Heart left ventricle (tissue), 16 donors: ENCODE data around the gene SP5. TPM values are rescaled to one million over a fixed set of nuclear protein-coding genes. Genes with fewer than 3 reads are reported as not detected.

Source experiments
- ATAC-seq, 4 donors: fragments of 200-7000 bp; cut with Tn5 transposase; one replicate each; pipeline ENCODE4 v1.9.1; 2020 to 2022; ENCODE audit warnings: moderate library complexity in 4 of 4, mild to moderate bottlenecking in 3 of 4, moderate number of reproducible peaks in 1 of 4
- DNase-seq, 5 donors: peaks; one replicate each; pipeline ENCODE4 v3.0.0-alpha.2; 2020
- H3K27ac ChIP-seq, 12 donors: fragments of 200-600 bp; sonication (generic) in 4 of 12; one replicate each; pipeline versions ENCODE4 v1.5.0 to v1.8.0; 2016 to 2022; ENCODE audit warnings: mild to moderate bottlenecking in 2 of 12
- H3K27me3 ChIP-seq, 9 donors: fragments of 200-600 bp; sonication (generic) in 2 of 9; one replicate each; pipeline versions ENCODE4 v1.5.1 to v1.8.0; 2016 to 2022; ENCODE audit warnings: mild to moderate bottlenecking in 3 of 9
- H3K36me3 ChIP-seq, 9 donors: fragments of 200-600 bp; sonication (generic) in 2 of 9; one replicate each; pipeline versions ENCODE4 v1.5.0 to v1.8.0; 2018 to 2022; ENCODE audit warnings: mild to moderate bottlenecking in 2 of 9
- H3K4me1 ChIP-seq, 12 donors: fragments of 200-600 bp; sonication (generic) in 4 of 12; one replicate each; pipeline versions ENCODE4 v1.5.0 to v1.8.0; 2016 to 2022; ENCODE audit warnings: mild to moderate bottlenecking in 3 of 12
- H3K4me3 ChIP-seq, 12 donors: fragments of 200-600 bp; sonication (generic) in 4 of 12; one replicate each; pipeline versions ENCODE4 v1.5.0 to v1.8.0; 2017 to 2022; ENCODE audit warnings: mild to moderate bottlenecking in 9 of 12, moderate library complexity in 4 of 12
- H3K9me3 ChIP-seq, 12 donors: fragments of 200-600 bp; sonication (generic) in 4 of 12; one replicate each; pipeline versions ENCODE4 v1.5.0 to v1.8.0; 2016 to 2022; ENCODE audit warnings: mild to moderate bottlenecking in 1 of 12
- CTCF ChIP-seq, 12 donors: fragments of 200-600 bp; sonication (generic) in 4 of 12; IDR thresholded peaks; one replicate each; pipeline versions ENCODE4 v1.5.0 to v1.8.0; 2018 to 2022; ENCODE audit warnings: antibody characterized with exemption in 12 of 12, mild to moderate bottlenecking in 5 of 12
- POLR2A ChIP-seq, 2 donors: fragments of 450-650 bp; IDR thresholded peaks; one replicate each; pipeline ENCODE4 v1.6.1; 2017; ENCODE audit warnings: antibody characterized with exemption in 2 of 2, mild to moderate bottlenecking in 2 of 2, moderate library complexity in 2 of 2
- WGBS, 4 donors: extraction: QIAGEN DNeasy Blood & Tissue Kit in 2 of 4; methylation state at CpG; one replicate each; pipeline versions ENCODE4 v1.1.5 to v1.1.7; 2013 to 2018; 5-methylcytosine and 5-hydroxymethylcytosine counted together
- intact Hi-C, 10 donors: fragments of 100-400 bp; cut with DNase I; formaldehyde crosslinking; loops; one replicate each; pipeline versions ENCODE4 v1.11.1 to v1.14.2; 2022
- polyA plus RNA-seq, 2 donors: library from polyadenylated mRNA; stranded (reverse); fragments of 200-250 nt; gene quantifications; one replicate each; pipeline ENCODE4 v1.2.3, GENCODE V29; 2013
- total RNA-seq, 9 donors: library from RNA; depleted of rRNA in 2 of 9; stranded (reverse); fragments of >200 nt in 2 of 9; fragmentation: NEBNext Ultra II Directional in 3 of 9; extraction: Animal tissue kit (Norgen Biotek cat#: 25700) in 3 of 9; gene quantifications; one replicate each; pipeline versions ENCODE4 v1.1.0 to v1.2.4, GENCODE V29; 2016 to 2023
- donor health status: ischemic (EF 13 %, LVEDD 7.1; RV severe dilation, severe dysfunction).
- donor health status: healthy with polysubstance abuse.
- donor health status: DM: no; HTN: yes; CAD: no.
- donor health status: DM: no; HTN: no; CAD: no.
- donor health status: ischemic (EF 25% LVEDD 6.9; RV normal size, moderate dysfunction).
- donor health status: ischemic (EF 25% LVEDD 5.7; RV mildly dilated, moderate dysfunction).
- donor health status: healthy.
- donor health status: DM: yes; HTN: yes; CAD: no.
- donor health status: ischemic (EF 35%, LVEDD 5.7; RV mildly dilated, moderate dysfunction).
- donor health status: nonischemic (EF 11% LVEDD 7.7; RV severe dilation, severe dysfunction).
- donor health status: DM: yes; HTN: yes; CAD: no.
- donor health status: PGD.
- donor health status: ischemic (EF 29% LVEDD 5.4; RV normal size, mild dysfunction).
- donor health status: nonischemic (EF 23%, LVEDD 6.1; RV moderate dilation, normal function).

The SP5 gene
- total and polyA plus RNA-seq, 11 donors, result 0.08 to 1.4 (median 0.23) TPM; not detected in 4

DNA sequence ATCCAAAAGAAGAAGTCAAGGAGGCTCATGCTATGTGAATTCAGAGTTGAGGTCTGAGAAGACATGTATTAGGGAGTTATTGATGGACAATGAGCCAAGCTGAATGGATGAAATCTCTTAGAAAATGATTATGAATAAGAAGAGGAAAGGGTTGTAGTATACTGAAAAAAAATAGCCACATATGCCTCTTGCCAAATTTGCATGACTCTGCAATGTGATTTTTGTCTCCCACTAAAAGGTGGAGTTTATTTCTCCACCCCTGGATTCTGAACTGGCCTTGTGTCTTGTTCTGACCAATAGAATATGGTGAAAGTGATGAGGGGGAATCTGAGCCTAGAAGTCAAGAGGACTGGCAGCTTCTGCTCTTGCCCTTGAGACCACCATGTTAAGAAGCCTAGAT, 46.4 kb downstream of the SP5 start:
- ATAC-seq, result no peak
- Histone ChIP-seq H3K9me3 (no peaks in the 10 kb centered on the region), H3K4me3 (no peak overlapping the region), H3K4me1 (no peaks in the 10 kb centered on the region), H3K27me3 (peaks cover 0 to 6% (median 0%) of the 10 kb centered on the region in 9 donors), H3K27ac (no peak overlapping the region), H3K36me3 (no peaks in the 10 kb centered on the region)
- DNase-seq, result no peak
- TF ChIP-seq POLR2A (IDR thresholded peaks at IDR 0.05), result no peak
- TF ChIP-seq CTCF (IDR thresholded peaks at IDR 0.05), result no peak
- intact Hi-C loops, result no loop called here

- 69 to 76% (median 74%) methylated on average over 7 of the region's 7 CpGs for WGBS, 4 donors
- TF ChIP-seq POLR2A (IDR thresholded peaks at IDR 0.05), result no peak
- TF ChIP-seq CTCF (IDR thresholded peaks at IDR 0.05), result no peak
- intact Hi-C loops, result no loop called here
- H3K9me3 ChIP-seq, result no peaks in the 10 kb centered on the region
- H3K4me3 ChIP-seq, result no peak overlapping the region
- DNase-seq (no peak), ATAC-seq (no peak)
- no peak overlapping the region for H3K27ac ChIP-seq
- no peaks in the 10 kb centered on the region for H3K36me3 ChIP-seq
- H3K27me3 ChIP-seq, result peaks cover 0 to 6% (median 0%) of the 10 kb centered on the region in 9 donors
- H3K4me1 ChIP-seq, result no peaks in the 10 kb centered on the region
These were observed 47.6 kb downstream of the SP5 start for GRCh38 chr2:170762760-170763159.

DNA sequence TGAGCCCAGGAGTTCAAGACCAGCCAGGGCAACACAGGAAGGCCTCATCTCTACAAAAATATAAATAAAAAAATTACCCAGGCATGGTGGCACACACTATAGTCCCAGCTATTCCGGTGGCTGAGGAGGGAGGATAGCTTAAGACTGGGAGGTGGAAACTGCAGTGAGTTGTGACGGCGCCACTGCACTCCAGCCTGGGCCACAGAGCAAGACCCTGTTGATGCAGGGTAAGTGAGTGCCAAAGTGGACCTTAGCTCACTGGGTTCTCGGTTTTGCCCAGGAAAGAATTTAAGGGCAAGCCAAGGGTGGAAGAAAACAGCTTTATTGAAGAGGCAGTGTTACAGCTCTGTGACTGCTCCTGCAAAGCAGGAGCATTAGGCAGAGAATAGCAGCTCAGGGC, 48.1 kb downstream of the SP5 start:
- TF ChIP-seq POLR2A (IDR thresholded peaks at IDR 0.05) (no peak), CTCF (IDR thresholded peaks at IDR 0.05) (no peak)
- intact Hi-C loops, result no loop called here
- DNase-seq (no peak), ATAC-seq (no peak)
- Histone ChIP-seq H3K4me1 (no peaks in the 10 kb centered on the region), H3K9me3 (no peaks in the 10 kb centered on the region), H3K27me3 (peaks cover 0 to 6% (median 0%) of the 10 kb centered on the region in 9 donors), H3K27ac (no peak overlapping the region), H3K36me3 (no peaks in the 10 kb centered on the region), H3K4me3 (no peak overlapping the region)
- 79 to 89% (median 86%) methylated on average over 4 of the region's 4 CpGs for WGBS, 4 donors

DNA sequence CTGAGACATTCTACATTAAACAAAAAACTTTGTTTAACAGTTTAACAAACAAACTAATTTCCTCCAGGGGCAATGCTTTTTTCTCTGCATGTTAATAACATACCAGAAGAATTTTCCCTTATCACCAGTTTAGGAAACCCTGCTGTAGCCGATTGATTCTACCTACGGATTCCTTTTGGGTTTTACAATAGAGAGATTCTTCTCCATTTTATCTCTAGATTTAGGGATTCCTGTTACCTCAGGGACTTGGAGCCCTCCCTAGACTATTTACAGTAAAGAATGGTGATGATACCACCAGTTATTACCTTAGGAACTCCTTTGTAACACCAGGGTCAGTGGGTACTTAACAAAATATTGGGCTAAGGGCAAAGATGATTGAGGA, 49.7 kb downstream of the SP5 start:
- no peak overlapping the region for H3K27ac ChIP-seq
- DNase-seq (no peak), ATAC-seq (no peak)
- H3K9me3 ChIP-seq, result no peaks in the 10 kb centered on the region
- peaks cover 0 to 4% (median 1%) of the 10 kb centered on the region in 12 donors for H3K4me1 ChIP-seq
- H3K36me3 ChIP-seq, result no peaks in the 10 kb centered on the region
- intact Hi-C loops, result no loop called here
- TF ChIP-seq POLR2A (IDR thresholded peaks at IDR 0.05) (no peak), CTCF (IDR thresholded peaks at IDR 0.05) (no peak)
- H3K4me3 ChIP-seq, result no peak overlapping the region
- H3K27me3 ChIP-seq, result peaks cover 0 to 6% (median 0%) of the 10 kb centered on the region in 9 donors
- WGBS, 4 donors, result 19 to 31% (median 22%) methylated on average over 2 of the region's 2 CpGs
